Activated CD4-positive, alpha-beta T cell treated with anti-CD3 and anti-CD28 coated beads, Interleukin-2, amount 10 ng/mL, durations not matched to agents 24 days and 14 days (primary cell): ENCODE results near the gene TTLL11. TPM values are rescaled to one million over a fixed set of nuclear protein-coding genes. Genes with fewer than 3 reads are reported as not detected.

Experiments used
- DNase-seq: peaks from one replicate; pipeline ENCODE4 v3.0.0; 2022
- H3K27ac Mint-ChIP-seq: one replicate; pipeline ENCODE4 v1.8.0; 2022; ENCODE audit warnings: mild to moderate bottlenecking, mixed read lengths
- H3K27me3 Mint-ChIP-seq: one replicate; pipeline ENCODE4 v1.8.0; 2022; ENCODE audit warnings: mixed read lengths
- H3K36me3 Mint-ChIP-seq: one replicate; pipeline ENCODE4 v1.8.0; 2022; ENCODE audit warnings: low read depth, mild to moderate bottlenecking, mixed read lengths
- H3K4me1 Mint-ChIP-seq: one replicate; pipeline ENCODE4 v1.8.0; 2021; ENCODE audit warnings: mixed read lengths
- H3K4me3 Mint-ChIP-seq: one replicate; pipeline ENCODE4 v1.8.0; 2022; ENCODE audit warnings: mild to moderate bottlenecking, moderate library complexity, mixed read lengths
- H3K9me3 Mint-ChIP-seq: one replicate; pipeline ENCODE4 v1.8.0; 2021; ENCODE audit warnings: mixed read lengths
- intact Hi-C: fragments of 100-400 bp; cut with micrococcal nuclease; formaldehyde crosslinking; loops from one replicate; pipeline ENCODE4 v1.15.1; 2023
- total RNA-seq: library from RNA; stranded (reverse); gene quantifications from 2 replicates; pipeline ENCODE4 v1.2.3, GENCODE V29; 2022

TTLL11 gene
- total RNA-seq, 1 donor from 2014 or later = 2.4 TPM

- Mint-ChIP-seq H3K4me3 (no peak overlapping the region), H3K27me3 (no peaks in the 10 kb centered on the region), H3K4me1 (no peaks in the 10 kb centered on the region), H3K36me3 (no peaks in the 10 kb centered on the region), H3K9me3 (no peaks in the 10 kb centered on the region), H3K27ac (no peak overlapping the region)
- intact Hi-C loops = no loop called here
- DNase-seq = no peak
These were observed 277.3 kb downstream of the TTLL11 start for GRCh38 chr9:121815546-121816448.

GRCh38 chr9:121815084-121815483 is 278.0 kb downstream of the TTLL11 start:
- Mint-ChIP-seq H3K27ac (no peak overlapping the region), H3K27me3 (no peaks in the 10 kb centered on the region), H3K36me3 (no peaks in the 10 kb centered on the region), H3K4me3 (no peak overlapping the region), H3K4me1 (no peaks in the 10 kb centered on the region), H3K9me3 (no peaks in the 10 kb centered on the region)
- intact Hi-C loops = no loop called here
- no peak for DNase-seq

DNA sequence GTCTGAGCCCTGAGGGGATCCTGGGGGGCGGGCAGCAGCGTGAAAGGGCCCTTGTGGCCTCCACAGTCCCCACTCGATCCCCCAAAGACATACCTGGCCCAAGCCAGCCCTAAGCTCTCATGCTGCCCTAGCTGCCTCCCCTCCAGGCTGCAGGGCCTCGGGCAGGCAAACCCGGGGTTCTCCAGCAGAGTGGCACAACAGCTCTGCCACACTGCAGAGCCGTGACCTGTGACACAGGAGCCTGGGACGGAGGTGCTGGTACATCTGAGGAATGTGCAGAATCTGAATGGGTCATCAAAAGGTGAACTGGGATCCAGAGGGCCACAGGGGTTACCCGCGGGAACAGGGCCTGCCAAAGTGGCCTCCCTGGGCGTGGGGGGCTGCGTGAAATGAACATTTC is 278.5 kb downstream of the TTLL11 start:
- Mint-ChIP-seq H3K4me3 (no peak overlapping the region), H3K4me1 (no peaks in the 10 kb centered on the region), H3K27ac (no peak overlapping the region), H3K9me3 (no peaks in the 10 kb centered on the region), H3K27me3 (no peaks in the 10 kb centered on the region), H3K36me3 (no peaks in the 10 kb centered on the region)
- DNase-seq = no peak
- intact Hi-C loops = no loop called here

DNA sequence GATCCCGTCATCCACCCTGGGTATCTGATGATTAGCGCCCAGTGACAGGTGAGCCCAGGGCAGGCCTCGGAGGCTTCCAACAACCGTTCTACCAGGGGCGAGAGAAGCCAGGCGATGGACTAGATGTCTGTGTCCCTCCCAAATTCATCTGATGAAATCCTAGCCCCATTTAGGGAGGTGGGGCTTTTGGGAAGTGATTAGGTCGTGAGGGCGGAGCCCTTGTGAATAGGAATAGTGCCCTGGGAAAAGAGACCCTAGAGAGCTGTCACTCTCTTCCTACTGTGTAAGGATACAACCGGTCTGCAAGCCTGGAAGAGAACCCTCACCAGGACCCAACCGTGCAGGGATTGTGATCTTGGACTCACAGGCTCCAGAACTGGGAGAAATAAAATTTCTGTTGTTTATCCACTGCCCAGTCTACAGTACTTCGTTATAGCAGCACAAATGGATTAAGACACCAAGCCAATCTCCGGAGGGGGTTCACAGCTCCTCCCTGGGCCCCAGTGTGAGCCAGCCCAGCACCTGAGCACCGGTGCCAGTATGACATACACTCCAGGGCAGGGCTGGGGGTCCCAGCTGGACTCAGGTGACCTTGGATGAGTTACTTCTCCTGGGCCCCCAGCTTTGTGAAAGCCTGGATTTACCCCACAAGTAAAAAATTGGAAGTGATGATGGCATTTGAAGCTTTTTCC is 279.4 kb downstream of the TTLL11 start:
- Mint-ChIP-seq H3K4me3 (no peak overlapping the region), H3K27ac (no peak overlapping the region), H3K4me1 (no peaks in the 10 kb centered on the region), H3K9me3 (no peaks in the 10 kb centered on the region), H3K27me3 (no peaks in the 10 kb centered on the region), H3K36me3 (no peaks in the 10 kb centered on the region)
- intact Hi-C loops = no loop called here
- DNase-seq = no peak

GRCh38 chr9:121812159-121812735 is 280.9 kb downstream of the TTLL11 start:
- no peaks in the 10 kb centered on the region for H3K4me1 Mint-ChIP-seq
- H3K36me3 Mint-ChIP-seq = no peaks in the 10 kb centered on the region
- no peak overlapping the region for H3K4me3 Mint-ChIP-seq
- H3K27ac Mint-ChIP-seq = no peak overlapping the region
- no peak for DNase-seq
- H3K27me3 Mint-ChIP-seq = no peaks in the 10 kb centered on the region
- intact Hi-C loops = no loop called here
- H3K9me3 Mint-ChIP-seq = no peaks in the 10 kb centered on the region

DNA sequence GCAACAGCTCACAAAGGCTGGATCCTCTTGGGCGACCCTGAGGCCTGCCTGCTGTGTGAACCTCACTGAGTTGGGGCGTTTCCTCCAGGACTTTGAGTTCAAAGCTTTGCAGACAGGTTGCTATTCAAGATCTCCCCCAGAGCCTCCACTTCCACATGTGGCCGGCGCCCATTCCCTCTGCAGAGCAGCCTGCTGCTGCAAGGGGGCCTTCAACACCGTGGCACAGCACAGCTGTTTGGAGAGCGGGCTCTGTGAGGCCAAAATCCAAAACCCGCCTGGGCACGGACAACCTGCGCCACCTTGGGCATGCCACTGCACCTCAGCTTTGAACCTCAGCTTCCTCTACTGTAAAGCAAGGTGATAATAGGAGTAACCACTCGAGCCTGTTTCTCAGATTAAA is 281.4 kb downstream of the TTLL11 start:
- H3K27ac Mint-ChIP-seq = no peak overlapping the region
- no peaks in the 10 kb centered on the region for H3K4me1 Mint-ChIP-seq
- H3K27me3 Mint-ChIP-seq = no peaks in the 10 kb centered on the region
- intact Hi-C loops = no loop called here
- H3K36me3 Mint-ChIP-seq = no peaks in the 10 kb centered on the region
- no peak for DNase-seq
- H3K9me3 Mint-ChIP-seq = no peaks in the 10 kb centered on the region
- no peak overlapping the region for H3K4me3 Mint-ChIP-seq

DNA sequence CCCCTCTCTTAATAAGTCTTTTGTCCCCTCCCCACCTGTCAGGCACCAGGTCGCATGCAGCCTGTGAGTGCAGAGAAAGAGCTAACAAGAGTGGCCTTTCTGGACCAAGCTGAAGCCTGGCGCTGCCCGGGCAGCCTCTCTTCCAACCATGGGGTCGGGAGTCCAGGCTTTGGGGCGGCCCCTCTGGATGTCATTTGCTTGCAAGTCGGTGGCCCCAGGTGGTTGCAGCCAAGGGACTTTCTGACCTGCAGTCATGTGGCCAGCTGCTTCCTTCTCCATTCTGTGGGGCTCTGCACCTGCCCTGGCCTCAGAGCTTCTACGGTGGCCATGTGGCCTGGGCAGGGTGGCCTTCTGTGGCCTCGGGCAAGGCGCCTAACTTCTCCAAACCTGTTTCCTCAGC is 282.0 kb downstream of the TTLL11 start:
- intact Hi-C loops = no loop called here
- Mint-ChIP-seq H3K4me3 (no peak overlapping the region), H3K9me3 (no peaks in the 10 kb centered on the region), H3K4me1 (no peaks in the 10 kb centered on the region), H3K27ac (no peak overlapping the region), H3K36me3 (no peaks in the 10 kb centered on the region), H3K27me3 (no peaks in the 10 kb centered on the region)
- DNase-seq = no peak

GRCh38 chr9:121810489-121810888 is 282.6 kb downstream of the TTLL11 start:
- intact Hi-C loops = no loop called here
- no peaks in the 10 kb centered on the region for H3K9me3 Mint-ChIP-seq
- DNase-seq = no peak
- no peak overlapping the region for H3K27ac Mint-ChIP-seq
- H3K4me3 Mint-ChIP-seq = no peak overlapping the region
- H3K4me1 Mint-ChIP-seq = no peaks in the 10 kb centered on the region
- no peaks in the 10 kb centered on the region for H3K27me3 Mint-ChIP-seq
- no peaks in the 10 kb centered on the region for H3K36me3 Mint-ChIP-seq

GRCh38 chr9:121809356-121810050 is 283.6 kb downstream of the TTLL11 start:
- peaks cover under 1% of the 10 kb centered on the region for H3K9me3 Mint-ChIP-seq
- H3K27me3 Mint-ChIP-seq = peaks cover 2% of the 10 kb centered on the region
- H3K4me3 Mint-ChIP-seq = no peak overlapping the region
- H3K36me3 Mint-ChIP-seq = no peaks in the 10 kb centered on the region
- intact Hi-C loops = no loop called here
- DNase-seq = no peak
- H3K27ac Mint-ChIP-seq = no peak overlapping the region
- no peaks in the 10 kb centered on the region for H3K4me1 Mint-ChIP-seq

GRCh38 chr9:121808781-121809180 is 284.3 kb downstream of the TTLL11 start:
- Mint-ChIP-seq H3K27ac (no peak overlapping the region), H3K9me3 (peaks cover 7% of the 10 kb centered on the region), H3K4me1 (no peaks in the 10 kb centered on the region), H3K36me3 (no peaks in the 10 kb centered on the region), H3K4me3 (no peak overlapping the region), H3K27me3 (peaks cover 5% of the 10 kb centered on the region)
- no peak for DNase-seq
- intact Hi-C loops = no loop called here

DNA sequence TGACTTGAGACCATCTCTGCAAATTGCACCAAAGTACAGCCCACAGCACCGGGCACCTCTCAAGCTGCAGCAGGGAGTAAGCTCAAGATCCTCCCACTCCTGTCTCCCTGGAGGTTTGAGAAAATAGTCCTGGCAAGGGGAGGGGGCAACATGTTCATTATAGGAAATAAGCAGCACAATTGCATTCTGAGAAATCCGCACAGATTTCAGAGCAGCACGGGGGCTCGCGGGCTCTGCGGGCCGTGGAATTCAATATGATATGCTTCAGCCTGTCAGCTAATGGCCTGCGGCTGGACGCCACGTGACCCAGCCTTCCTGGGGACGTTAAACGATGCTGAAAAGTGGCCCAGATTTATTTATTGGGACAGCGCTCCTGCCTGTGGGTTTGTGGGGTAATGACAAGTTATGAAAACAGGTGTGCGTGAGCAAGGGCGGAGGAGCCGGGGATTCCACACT is 285.3 kb downstream of the TTLL11 start:
- Mint-ChIP-seq H3K4me1 (no peaks in the 10 kb centered on the region), H3K27ac (no peak overlapping the region), H3K4me3 (no peak overlapping the region), H3K27me3 (peaks cover 5% of the 10 kb centered on the region), H3K36me3 (no peaks in the 10 kb centered on the region), H3K9me3 (peaks cover 7% of the 10 kb centered on the region)
- intact Hi-C loops = no loop called here
- no peak for DNase-seq

GRCh38 chr9:121807069-121807822 is 285.9 kb downstream of the TTLL11 start:
- Mint-ChIP-seq H3K36me3 (no peaks in the 10 kb centered on the region), H3K4me3 (no peak overlapping the region), H3K4me1 (no peaks in the 10 kb centered on the region), H3K27me3 (peaks cover 5% of the 10 kb centered on the region), H3K27ac (no peak overlapping the region), H3K9me3 (peaks cover 7% of the 10 kb centered on the region)
- intact Hi-C loops = no loop called here
- no peak for DNase-seq

DNA sequence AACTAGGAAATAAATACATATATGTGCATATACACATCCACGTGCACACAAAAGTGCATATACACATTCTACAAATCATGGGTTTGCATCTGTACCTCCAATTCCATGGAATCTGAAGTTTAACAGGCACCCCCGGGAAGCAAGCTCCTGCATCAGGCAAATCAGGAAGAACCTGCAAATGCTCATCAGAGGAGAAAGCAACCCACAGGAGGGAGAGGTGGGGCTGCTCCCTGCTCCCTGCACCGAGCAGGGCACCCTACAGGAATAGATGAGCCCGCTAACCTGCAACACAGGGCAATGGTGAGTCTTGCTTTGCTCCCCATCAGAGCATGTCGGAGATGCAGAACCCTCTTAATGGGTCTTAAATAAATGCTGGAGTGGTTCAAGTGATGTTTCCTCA is 290.4 kb downstream of the TTLL11 start:
- H3K27me3 Mint-ChIP-seq = peaks cover 13% of the 10 kb centered on the region
- H3K27ac Mint-ChIP-seq = no peak overlapping the region
- no peaks in the 10 kb centered on the region for H3K4me1 Mint-ChIP-seq
- intact Hi-C loops = no loop called here
- peaks cover 7% of the 10 kb centered on the region for H3K9me3 Mint-ChIP-seq
- H3K36me3 Mint-ChIP-seq = no peaks in the 10 kb centered on the region
- DNase-seq = no peak
- no peak overlapping the region for H3K4me3 Mint-ChIP-seq
